WTC11 (cell line): ENCODE data around the gene CEP126.

Experiments
- ATF1 ChIP-seq: sonication (generic); formaldehyde crosslinking; IDR thresholded peaks from 2 replicates; pipeline ENCODE4 v1.8.1; 2023; ENCODE audit warnings: mild to moderate bottlenecking, moderate library complexity, missing genetic modification reagents
- ATF3 ChIP-seq: sonication (generic); formaldehyde crosslinking; conservative IDR thresholded peaks from 2 replicates; pipeline ENCODE4 v1.8.1; 2022; ENCODE audit warnings: mild to moderate bottlenecking, missing genetic modification reagents
- CREB1 ChIP-seq: sonication (generic); formaldehyde crosslinking; IDR thresholded peaks from 2 replicates; pipeline ENCODE4 v1.8.0; 2023; ENCODE audit warnings: mild to moderate bottlenecking, missing genetic modification reagents
- CTCF ChIP-seq: fragments of 200-600 bp; IDR thresholded peaks from 2 replicates; pipeline ENCODE4 v1.8.0; 2022; ENCODE audit warnings: antibody characterized with exemption
- FOXP4 ChIP-seq: sonication (generic); formaldehyde crosslinking; IDR thresholded peaks from 2 replicates; pipeline ENCODE4 v1.8.0; 2022; ENCODE audit warnings: mild to moderate bottlenecking, missing genetic modification reagents
- GABPB1 ChIP-seq: sonication (generic); formaldehyde crosslinking; IDR thresholded peaks from 2 replicates; pipeline ENCODE4 v1.8.1; 2023; ENCODE audit warnings: mild to moderate bottlenecking, missing genetic modification reagents
- HMGXB4 ChIP-seq: sonication (generic); formaldehyde crosslinking; IDR thresholded peaks from 2 replicates; pipeline ENCODE4 v1.8.1; 2023; ENCODE audit warnings: mild to moderate bottlenecking, moderate library complexity, missing genetic modification reagents
- MAX ChIP-seq: sonication (generic); formaldehyde crosslinking; IDR thresholded peaks from 2 replicates; pipeline ENCODE4 v1.8.0; 2022; ENCODE audit warnings: mild to moderate bottlenecking, missing genetic modification reagents
- NR2C2 ChIP-seq: sonication (generic); formaldehyde crosslinking; IDR thresholded peaks from 2 replicates; pipeline ENCODE4 v1.8.0; 2022; ENCODE audit warnings: mild to moderate bottlenecking, missing genetic modification reagents
- NR3C1 ChIP-seq: sonication (generic); formaldehyde crosslinking; conservative IDR thresholded peaks from 2 replicates; pipeline ENCODE4 v1.8.1; 2023; ENCODE audit warnings: low read depth, mild to moderate bottlenecking, missing genetic modification reagents
- TEAD4 ChIP-seq: sonication (generic); formaldehyde crosslinking; IDR thresholded peaks from 2 replicates; pipeline ENCODE4 v1.8.0; 2022; ENCODE audit warnings: mild to moderate bottlenecking, missing genetic modification reagents
- ZBTB21 ChIP-seq: sonication (generic); formaldehyde crosslinking; IDR thresholded peaks from 2 replicates; pipeline ENCODE4 v1.8.1; 2023; ENCODE audit warnings: mild to moderate bottlenecking, missing genetic modification reagents, borderline replicate concordance
- ZNF281 ChIP-seq: sonication (generic); formaldehyde crosslinking; IDR thresholded peaks from 2 replicates; pipeline ENCODE4 v1.8.0; 2023; ENCODE audit warnings: mild to moderate bottlenecking, missing genetic modification reagents
- ZNF512 ChIP-seq: sonication (generic); formaldehyde crosslinking; IDR thresholded peaks from 2 replicates; pipeline ENCODE4 v1.8.1; 2022; ENCODE audit warnings: missing genetic modification reagents, borderline replicate concordance

GRCh38 chr11:101920992-101921391, 6.2 kb downstream of the CEP126 start:
- no peak for TF ChIP-seq CTCF
- no peak for TF ChIP-seq GABPB1 (CRISPR knock-in tag)
- no peak for TF ChIP-seq ATF3 (CRISPR knock-in tag)
- TF ChIP-seq NR3C1 (CRISPR knock-in tag) = no peak
- TF ChIP-seq HMGXB4 (CRISPR knock-in tag) = no peak
- no peak for TF ChIP-seq CREB1 (CRISPR knock-in tag)
- TF ChIP-seq ZBTB21 (CRISPR knock-in tag) = no peak
- no peak for TF ChIP-seq ATF1 (CRISPR knock-in tag)
- no peak for TF ChIP-seq TEAD4 (CRISPR knock-in tag)
- no peak for TF ChIP-seq ZNF281 (CRISPR knock-in tag)
- no peak for TF ChIP-seq FOXP4 (CRISPR knock-in tag)
- TF ChIP-seq NR2C2 (CRISPR knock-in tag) = no peak
- no peak for TF ChIP-seq MAX (CRISPR knock-in tag)
- TF ChIP-seq ZNF512 (CRISPR knock-in tag) = no peak
